CD4-positive, alpha-beta T cell (primary cell): Measurements from ENCODE around the gene RDH5. TPM values are rescaled to one million over a fixed set of nuclear protein-coding genes. Genes with fewer than 3 reads are reported as not detected.

ENCODE experiments used
- ATAC-seq: fragments of 200-7000 bp; cut with Tn5 transposase; one replicate; pipeline ENCODE4 v1.10.0; 2022; ENCODE audit warnings: mild to moderate bottlenecking; ENCODE audit not compliant: poor library complexity
- CTCF ChIA-PET: fragments of 350-600 bp; sonication (Branson Sonifier 250); formaldehyde crosslinking; loops from one replicate; lab custom pipeline; 2021; ENCODE audit warnings: antibody characterized with exemption, inconsistent platforms; lab: Charles Lee
- POLR2A ChIA-PET: fragments of 350-600 bp; sonication (Branson Sonifier 250); formaldehyde crosslinking; loops from one replicate; lab custom pipeline; 2021; ENCODE audit warnings: antibody characterized with exemption, inconsistent platforms; lab: Charles Lee
- DNase-seq, 14 experiments: peaks; one replicate each; pipeline ENCODE4 v3.0.0-alpha.2; 2013 to 2020; ENCODE audit warnings: mixed read lengths in 2 of 14
- H3K27ac ChIP-seq, 2 donors: one replicate each; pipeline versions ENCODE4 v1.5.1 to v1.7.0; 2013; ENCODE audit warnings: low read length in 2 of 2, low read depth in 1 of 2, mild to moderate bottlenecking in 1 of 2
- H3K27me3 ChIP-seq, 2 experiments: 1 replicate in 1 of 2; 2 replicates in 1 of 2; pipeline versions ENCODE4 v1.6.1 to v1.7.0; 2013; ENCODE audit warnings: low read length in 2 of 2, control low read depth in 1 of 2, mild to moderate bottlenecking in 1 of 2, moderate library complexity in 1 of 2; ENCODE audit not compliant: insufficient read depth in 2 of 2, control insufficient read depth in 1 of 2
- H3K36me3 ChIP-seq: one replicate; pipeline ENCODE4 v1.6.1; 2013; ENCODE audit warnings: low read length, control low read depth; ENCODE audit not compliant: insufficient read depth
- H3K4me1 ChIP-seq: one replicate; pipeline ENCODE4 v1.6.1; 2013; ENCODE audit warnings: low read length, control low read depth; ENCODE audit not compliant: insufficient read depth
- H3K4me3 ChIP-seq: one replicate; pipeline ENCODE4 v1.5.1; 2013; ENCODE audit warnings: mild to moderate bottlenecking, low read length, moderate library complexity
- H3K9me3 ChIP-seq, 2 experiments: 1 replicate in 1 of 2; 2 replicates in 1 of 2; pipeline versions ENCODE4 v1.6.1 to v1.7.0; 2013; ENCODE audit warnings: low read length in 2 of 2, mild to moderate bottlenecking in 2 of 2, control low read depth in 1 of 2, moderate library complexity in 1 of 2; ENCODE audit not compliant: control insufficient read depth in 1 of 2, insufficient read depth in 1 of 2
- H3K27ac Mint-ChIP-seq: one replicate; pipeline ENCODE4 v1.8.0; 2020; ENCODE audit warnings: mixed read lengths
- H3K27me3 Mint-ChIP-seq: one replicate; pipeline ENCODE4 v1.8.0; 2021; ENCODE audit warnings: mixed read lengths
- H3K36me3 Mint-ChIP-seq: one replicate; pipeline ENCODE4 v1.8.0; 2021; ENCODE audit warnings: low read depth, mixed read lengths
- H3K4me1 Mint-ChIP-seq: one replicate; pipeline ENCODE4 v1.8.0; 2021; ENCODE audit warnings: low read depth, mixed read lengths
- H3K4me3 Mint-ChIP-seq: one replicate; pipeline ENCODE4 v1.8.0; 2020; ENCODE audit warnings: mild to moderate bottlenecking, mixed read lengths
- H3K9me3 Mint-ChIP-seq: one replicate; pipeline ENCODE4 v1.8.0; 2020; ENCODE audit warnings: mixed read lengths
- intact Hi-C, 2 experiments: fragments of 100-400 bp; cut with DNase I in 1 of 2; cut with micrococcal nuclease in 1 of 2; formaldehyde crosslinking; loops; one replicate each; pipeline versions ENCODE4 v1.15.1 to v1.9.0; 2023 to 2025; cut with DNase I, micrococcal nuclease
- total RNA-seq, 174 experiments: library from RNA in 2 of 174; stranded (reverse) in 2 of 174; gene quantifications; one replicate each; pipeline ENCODE4 v1.2.3 and lab custom pipeline; 2021 to 2026
- TF ChIP-seq, protein P1 (sequence below): fragments of 200-600 bp; IDR thresholded peaks from one replicate; pipeline ENCODE4 v1.8.0; 2022; ENCODE audit warnings: antibody characterized with exemption, mild to moderate bottlenecking

The RDH5 gene
- total RNA-seq, 2 experiments from 2014 or later = 8.8 TPM

DNA sequence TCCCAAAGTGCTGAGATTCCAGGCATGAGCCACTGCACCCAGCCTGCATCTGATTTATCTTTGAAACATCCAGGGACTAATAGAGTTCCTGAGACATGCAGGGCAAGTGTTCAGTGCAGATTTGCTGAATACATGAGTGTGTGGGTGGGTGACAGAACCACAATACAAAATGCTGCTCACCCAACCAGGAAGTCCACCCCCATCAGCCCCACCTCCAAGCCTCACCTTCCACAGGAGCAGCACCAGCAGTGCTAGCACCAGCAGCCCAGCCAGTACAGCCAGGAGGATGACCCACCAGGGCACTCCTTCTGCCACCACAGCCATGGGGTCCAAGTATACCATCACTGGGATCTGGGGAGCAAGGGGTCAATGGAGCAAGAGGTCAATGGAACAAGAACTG lies 32.4 kb upstream of the RDH5 start:
- intact Hi-C loops = no loop called here
- Mint-ChIP-seq H3K27ac (no peak overlapping the region), H3K4me1 (no peaks in the 10 kb centered on the region), H3K36me3 (no peaks in the 10 kb centered on the region), H3K9me3 (no peaks in the 10 kb centered on the region), H3K4me3 (no peak overlapping the region), H3K27me3 (peaks cover 12% of the 10 kb centered on the region)
- DNase-seq = peak in 1 of 14 experiments; percentile 8
- no peak overlapping the region for H3K27ac ChIP-seq
- no peaks in the 10 kb centered on the region for H3K36me3 ChIP-seq
- CTCF ChIA-PET = no interaction called here
- H3K4me3 ChIP-seq = no peak overlapping the region
- peaks cover 5% of the 10 kb centered on the region for H3K4me1 ChIP-seq
- TF ChIP-seq, protein P1, sequence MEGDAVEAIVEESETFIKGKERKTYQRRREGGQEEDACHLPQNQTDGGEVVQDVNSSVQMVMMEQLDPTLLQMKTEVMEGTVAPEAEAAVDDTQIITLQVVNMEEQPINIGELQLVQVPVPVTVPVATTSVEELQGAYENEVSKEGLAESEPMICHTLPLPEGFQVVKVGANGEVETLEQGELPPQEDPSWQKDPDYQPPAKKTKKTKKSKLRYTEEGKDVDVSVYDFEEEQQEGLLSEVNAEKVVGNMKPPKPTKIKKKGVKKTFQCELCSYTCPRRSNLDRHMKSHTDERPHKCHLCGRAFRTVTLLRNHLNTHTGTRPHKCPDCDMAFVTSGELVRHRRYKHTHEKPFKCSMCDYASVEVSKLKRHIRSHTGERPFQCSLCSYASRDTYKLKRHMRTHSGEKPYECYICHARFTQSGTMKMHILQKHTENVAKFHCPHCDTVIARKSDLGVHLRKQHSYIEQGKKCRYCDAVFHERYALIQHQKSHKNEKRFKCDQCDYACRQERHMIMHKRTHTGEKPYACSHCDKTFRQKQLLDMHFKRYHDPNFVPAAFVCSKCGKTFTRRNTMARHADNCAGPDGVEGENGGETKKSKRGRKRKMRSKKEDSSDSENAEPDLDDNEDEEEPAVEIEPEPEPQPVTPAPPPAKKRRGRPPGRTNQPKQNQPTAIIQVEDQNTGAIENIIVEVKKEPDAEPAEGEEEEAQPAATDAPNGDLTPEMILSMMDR = no peak
- POLR2A ChIA-PET = no interaction called here
- ATAC-seq = no peak
- peaks cover 0 to 4% of the 10 kb centered on the region in 2 experiments for H3K27me3 ChIP-seq
- no peaks in the 10 kb centered on the region for H3K9me3 ChIP-seq

- TF ChIP-seq, protein P1 = no peak
- H3K36me3 ChIP-seq = no peaks in the 10 kb centered on the region
- no peak for ATAC-seq
- H3K9me3 Mint-ChIP-seq = no peaks in the 10 kb centered on the region
- H3K27me3 ChIP-seq = peaks cover 0 to 4% of the 10 kb centered on the region in 2 experiments
- H3K27ac ChIP-seq = no peak overlapping the region
- H3K27me3 Mint-ChIP-seq = peaks cover 3% of the 10 kb centered on the region
- H3K4me1 Mint-ChIP-seq = no peaks in the 10 kb centered on the region
- intact Hi-C loops = no loop called here
- ChIA-PET CTCF (no interaction called here), POLR2A (no interaction called here)
- H3K4me1 ChIP-seq = peaks cover 5% of the 10 kb centered on the region
- no peaks in the 10 kb centered on the region for H3K9me3 ChIP-seq
- no peak overlapping the region for H3K27ac Mint-ChIP-seq
- DNase-seq = no peak
- no peak overlapping the region for H3K4me3 Mint-ChIP-seq
- no peak overlapping the region for H3K4me3 ChIP-seq
- no peaks in the 10 kb centered on the region for H3K36me3 Mint-ChIP-seq
Observed at GRCh38 chr12:55688716-55689655, 31.2 kb upstream of the RDH5 start.

GRCh38 chr12:55692631-55693322 lies 27.4 kb upstream of the RDH5 start:
- Mint-ChIP-seq H3K27me3 (no peaks in the 10 kb centered on the region), H3K36me3 (no peaks in the 10 kb centered on the region), H3K4me3 (no peak overlapping the region), H3K27ac (no peak overlapping the region), H3K4me1 (no peaks in the 10 kb centered on the region), H3K9me3 (no peaks in the 10 kb centered on the region)
- Histone ChIP-seq H3K36me3 (no peaks in the 10 kb centered on the region), H3K4me1 (peaks cover 2% of the 10 kb centered on the region), H3K9me3 (no peaks in the 10 kb centered on the region), H3K27me3 (peaks cover 0 to 3% of the 10 kb centered on the region in 2 experiments), H3K27ac (no peak overlapping the region), H3K4me3 (no peak overlapping the region)
- CTCF ChIA-PET = no interaction called here
- intact Hi-C loops = no loop called here
- DNase-seq = peak in 1 of 14 experiments; percentile 30
- TF ChIP-seq, protein P1 = no peak
- POLR2A ChIA-PET = no interaction called here
- ATAC-seq = no peak
